GM21825 (cell line): ENCODE results near the gene FBN3.
A peak's percentile ranks its signal among the peaks of the same experiment; 100 is the strongest.
"Not testable (repeated sequence)": the region's sequence is repeated elsewhere in the genome, so short reads cannot be mapped to it uniquely, and the experiment has no call there.

ENCODE experiments used
- ATAC-seq: cut with Tn5 transposase; IDR thresholded peaks from one replicate; pipeline ENCODE4 v1.9.1; 2021; ENCODE audit warnings: mild to moderate bottlenecking, moderate library complexity; ENCODE audit not compliant: unreplicated experiment

Gene FBN3

GRCh38 chr19:8064911-8065874 is 84.2 kb downstream of the FBN3 start:
- no peak for ATAC-seq

- no peak for ATAC-seq
These were observed 91.7 kb downstream of the FBN3 start for GRCh38 chr19:8057545-8058270.

GRCh38 chr19:8056533-8056932 is 92.9 kb downstream of the FBN3 start:
- ATAC-seq, result no peak

GRCh38 chr19:8054169-8054568 is 95.2 kb downstream of the FBN3 start:
- ATAC-seq, result no peak

- no peak for ATAC-seq
These were observed 96.9 kb downstream of the FBN3 start, which contains the start of gene CCL25 for GRCh38 chr19:8052464-8052859. Gene CCL25, plus strand, starts transcription at chr19:8052760. Its CDS starts 290 bp downstream, at chr19:8053050.

- peak; percentile 74 for ATAC-seq
These were observed 98.9 kb downstream of the FBN3 start for GRCh38 chr19:8050274-8051096.

GRCh38 chr19:8046569-8047165 is 102.7 kb downstream of the FBN3 start:
- ATAC-seq, result no peak

- ATAC-seq, result no peak
These were observed 103.4 kb downstream of the FBN3 start for GRCh38 chr19:8045872-8046568.

- ATAC-seq, result no peak
These were observed 105.4 kb downstream of the FBN3 start for GRCh38 chr19:8044018-8044417.

- ATAC-seq, result no peak
These were observed 106.5 kb downstream of the FBN3 start for GRCh38 chr19:8042900-8043299.

GRCh38 chr19:8041531-8041931 is 107.9 kb downstream of the FBN3 start:
- no peak for ATAC-seq

GRCh38 chr19:8039231-8039630 is 110.2 kb downstream of the FBN3 start:
- ATAC-seq, result no peak

- ATAC-seq, result no peak
These were observed 110.6 kb downstream of the FBN3 start for GRCh38 chr19:8038815-8039214.

- ATAC-seq, result no peak
These were observed 112.8 kb downstream of the FBN3 start for GRCh38 chr19:8036434-8037099.

- no peak for ATAC-seq
These were observed 115.2 kb downstream of the FBN3 start for GRCh38 chr19:8034178-8034525.

GRCh38 chr19:8033287-8034177 is 115.9 kb downstream of the FBN3 start:
- not testable (repeated sequence) for ATAC-seq

GRCh38 chr19:8030960-8031359 is 118.4 kb downstream of the FBN3 start:
- no peak for ATAC-seq

GRCh38 chr19:8028951-8029491 is 120.4 kb downstream of the FBN3 start:
- ATAC-seq, result no peak
